ENCODE results near the gene PLXNA3. TPM values are rescaled to one million over a fixed set of nuclear protein-coding genes. Genes with fewer than 3 reads are reported as not detected.

The PLXNA3 gene
- total and polyA plus RNA-seq, 2 experiments from 2014 or later = 2.7 to 5.4 TPM

GRCh38 chrX:154409222-154409871 is 48.7 kb upstream of the PLXNA3 start, which contains the start of gene DNASE1L1:
Gene DNASE1L1, minus strand, starts transcription at chrX:154409254. Its CDS starts 3,686 bp downstream, at chrX:154405568.
- Mint-ChIP-seq H3K36me3 (ENCODE audit: low read depth) (no peaks in the 10 kb centered on the region; the same call in 2 of the 3 replicates), H3K9me3 (no peaks in the 10 kb centered on the region), H3K4me1 (peaks cover 12% of the 10 kb centered on the region), H3K27ac (peak within 1 kb of the TSS; percentile 75), H3K4me3 (peak within 1 kb of the TSS; percentile 62), H3K27me3 (ENCODE audit: insufficient read depth, low read depth, poor library complexity) (peaks cover 7% of the 10 kb centered on the region)
- Histone ChIP-seq H3K27ac (ENCODE audit: low read depth) (no peak within 1 kb of the TSS), H3K4me3 (peak within 1 kb of the TSS; percentile 44), H3K4me1 (ENCODE audit: insufficient read depth) (peaks cover 8% of the 10 kb centered on the region; the same call in 1 of the 2 replicates), H3K4me2 (peak within 1 kb of the TSS; percentile 67), H3K79me2 (replicated peaks; ENCODE audit: insufficient read depth) (no peaks in the 10 kb centered on the region), H3K36me3 (ENCODE audit: insufficient read depth) (no peaks in the 10 kb centered on the region), H3K27me3 (ENCODE audit: insufficient read depth) (no peaks in the 10 kb centered on the region), H3F3A (replicated peaks; ENCODE audit: low read depth) (no peaks in the 10 kb centered on the region), H3K9me2 (ENCODE audit: insufficient read depth) (no peaks in the 10 kb centered on the region), H2AFZ (no peak within 1 kb of the TSS), H4K20me1 (replicated peaks; ENCODE audit: insufficient read depth) (no peaks in the 10 kb centered on the region)
- DNase-seq (ENCODE audit: low spot score) (peak; percentile 86), ATAC-seq (peak; percentile 83)
- no peak for TF ChIP-seq EZH2 (IDR thresholded peaks at IDR 0.05; ENCODE audit: low read depth, unreplicated experiment)
- peak; percentile 43 for TF ChIP-seq POLR2AphosphoS5 (IDR thresholded peaks at IDR 0.05; ENCODE audit: low read depth)

GRCh38 chrX:154411981-154412340 is 46.1 kb upstream of the PLXNA3 start:
- Mint-ChIP-seq H3K27ac (no peak overlapping the region), H3K4me3 (peak overlapping the region; percentile 89), H3K36me3 (ENCODE audit: low read depth) (peaks cover 5% of the 10 kb centered on the region), H3K9me3 (no peaks in the 10 kb centered on the region), H3K4me1 (peaks cover 12% of the 10 kb centered on the region), H3K27me3 (ENCODE audit: insufficient read depth, low read depth, poor library complexity) (peaks cover 8% of the 10 kb centered on the region)
- peak; percentile 81 for ATAC-seq
- Histone ChIP-seq H3K9me2 (ENCODE audit: insufficient read depth) (no peaks in the 10 kb centered on the region), H3K79me2 (replicated peaks; ENCODE audit: insufficient read depth) (no peaks in the 10 kb centered on the region), H3K27me3 (ENCODE audit: insufficient read depth) (no peaks in the 10 kb centered on the region), H3K4me2 (peak overlapping the region; percentile 77), H3K36me3 (ENCODE audit: insufficient read depth) (no peaks in the 10 kb centered on the region), H3F3A (replicated peaks; ENCODE audit: low read depth) (no peaks in the 10 kb centered on the region), H3K27ac (ENCODE audit: low read depth) (no peak overlapping the region), H3K4me1 (ENCODE audit: insufficient read depth) (peaks cover 8% of the 10 kb centered on the region; the same call in 1 of the 2 replicates), H3K4me3 (peak overlapping the region; percentile 67), H4K20me1 (replicated peaks; ENCODE audit: insufficient read depth) (no peaks in the 10 kb centered on the region), H2AFZ (no peak overlapping the region)
- peak; percentile 77 for DNase-seq (ENCODE audit: low spot score)
- no peak for TF ChIP-seq ETS1 (IDR thresholded peaks at IDR 0.05)
- TF ChIP-seq POLR2AphosphoS5 (IDR thresholded peaks at IDR 0.05; ENCODE audit: low read depth) = peak; percentile 75
- TF ChIP-seq STAT1 (IDR thresholded peaks at IDR 0.05; ENCODE audit: unreplicated experiment) = no peak
- no peak for TF ChIP-seq ZNF462 (CRISPR knock-in tag; IDR thresholded peaks at IDR 0.05)
- TF ChIP-seq ZNF331 (CRISPR knock-in tag; IDR thresholded peaks at IDR 0.05; ENCODE audit: low read depth) = no peak

All from GM23338 (cell line).